Small intestine (tissue), 7 donors: ENCODE results near the gene CXCL10. TPM values are rescaled to one million over a fixed set of nuclear protein-coding genes. Genes with fewer than 3 reads are reported as not detected.
A peak's percentile ranks its signal among the peaks of the same experiment; 100 is the strongest.

ENCODE experiments used
- DNase-seq, 2 donors: peaks; one replicate each; pipeline versions ENCODE4 v3.0.0 to v3.0.0-alpha.2; 2013
- FAIRE-seq: peaks from 2 replicates; lab custom pipeline; 2012; peaks lifted over from hg19 to GRCh38; lab: Jason Lieb, UNC
- H3K27ac ChIP-seq, 3 donors: one replicate each; pipeline ENCODE4 v1.5.1; 2013; ENCODE audit warnings: low read length in 2 of 3, mild to moderate bottlenecking in 2 of 3, control low read depth in 1 of 3, inconsistent platforms in 1 of 3, low read depth in 1 of 3, moderate library complexity in 1 of 3
- H3K27me3 ChIP-seq, 3 donors: one replicate each; pipeline ENCODE4 v1.6.1; 2013; ENCODE audit warnings: low read length in 3 of 3, inconsistent platforms in 1 of 3; ENCODE audit not compliant: control insufficient read depth in 3 of 3, insufficient read depth in 3 of 3
- H3K36me3 ChIP-seq, 3 donors: one replicate each; pipeline ENCODE4 v1.6.1; 2013; ENCODE audit warnings: low read length in 3 of 3, inconsistent platforms in 1 of 3, low read depth in 1 of 3, mild to moderate bottlenecking in 1 of 3, moderate library complexity in 1 of 3; ENCODE audit not compliant: control insufficient read depth in 3 of 3, insufficient read depth in 2 of 3
- H3K4me1 ChIP-seq, 3 donors: one replicate each; pipeline ENCODE4 v1.6.1; 2013; ENCODE audit warnings: low read length in 2 of 3, inconsistent platforms in 1 of 3, low read depth in 1 of 3, mild to moderate bottlenecking in 1 of 3, moderate library complexity in 1 of 3; ENCODE audit not compliant: control insufficient read depth in 3 of 3, insufficient read depth in 2 of 3
- H3K4me3 ChIP-seq, 3 donors: one replicate each; pipeline ENCODE4 v1.5.1; 2013; ENCODE audit warnings: low read length in 3 of 3, control low read depth in 1 of 3, inconsistent platforms in 1 of 3, low read depth in 1 of 3, mild to moderate bottlenecking in 1 of 3, moderate library complexity in 1 of 3
- H3K9me3 ChIP-seq, 2 donors: one replicate each; pipeline ENCODE4 v1.6.1; 2013; ENCODE audit warnings: low read depth in 1 of 2, low read length in 1 of 2; ENCODE audit not compliant: control insufficient read depth in 2 of 2, insufficient read depth in 1 of 2
- WGBS, 3 donors: extraction: QIAGEN DNeasy Blood & Tissue Kit; methylation state at CpG; one replicate each; pipeline ENCODE4 v1.1.7; 2013; 5-methylcytosine and 5-hydroxymethylcytosine counted together
- polyA plus RNA-seq, 4 donors: library from polyadenylated mRNA; stranded (reverse) in 3 of 4; unstranded in 1 of 4; fragments of 200-250 nt in 3 of 4; fragments of 120-200 nt in 1 of 4; gene quantifications; one replicate each; pipeline versions ENCODE4 v1.2.1 to v1.2.3, GENCODE V29; 2013
- donor health status: healthy with polysubstance abuse.
- donor health status: control.
- donor health status: control.
- donor health status: Bipolar disorder and iron deficiency.
- donor health status: healthy.

Gene CXCL10
- polyA plus RNA-seq, 4 donors, result 2.4 to 8.1 (median 4.2) TPM; not detected in 1

DNA sequence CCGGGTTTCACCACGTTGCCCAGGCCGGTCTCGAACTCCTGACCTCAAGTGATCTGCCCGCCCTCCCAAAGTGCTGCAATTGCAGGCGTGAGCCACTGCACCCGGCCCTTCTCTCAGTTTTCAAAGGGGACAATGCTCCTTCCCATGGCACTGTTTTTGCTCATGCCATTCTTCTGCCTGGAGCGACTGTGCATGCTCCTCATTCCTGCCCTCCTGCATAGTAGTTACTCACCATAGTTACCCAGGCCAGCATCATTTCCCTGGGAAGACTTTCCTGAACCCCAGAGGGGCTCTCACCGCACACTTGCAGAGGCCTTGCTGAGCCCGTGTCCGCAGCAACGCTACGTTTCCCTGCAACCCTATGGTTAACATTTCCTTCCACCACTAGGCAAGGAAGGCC is 12.7 kb downstream of the CXCL10 start:
- H3K4me3 ChIP-seq, result no peak overlapping the region
- no peak for DNase-seq
- no peaks in the 10 kb centered on the region for H3K27me3 ChIP-seq
- no peaks in the 10 kb centered on the region for H3K36me3 ChIP-seq
- H3K27ac ChIP-seq, result no peak overlapping the region
- no peaks in the 10 kb centered on the region for H3K9me3 ChIP-seq
- FAIRE-seq, result no peak
- 94 to 96% (median 96%) methylated on average over 13 of the region's 13 CpGs for WGBS, 3 donors
- peaks cover 0 to 18% (median 4%) of the 10 kb centered on the region in 3 donors for H3K4me1 ChIP-seq

DNA sequence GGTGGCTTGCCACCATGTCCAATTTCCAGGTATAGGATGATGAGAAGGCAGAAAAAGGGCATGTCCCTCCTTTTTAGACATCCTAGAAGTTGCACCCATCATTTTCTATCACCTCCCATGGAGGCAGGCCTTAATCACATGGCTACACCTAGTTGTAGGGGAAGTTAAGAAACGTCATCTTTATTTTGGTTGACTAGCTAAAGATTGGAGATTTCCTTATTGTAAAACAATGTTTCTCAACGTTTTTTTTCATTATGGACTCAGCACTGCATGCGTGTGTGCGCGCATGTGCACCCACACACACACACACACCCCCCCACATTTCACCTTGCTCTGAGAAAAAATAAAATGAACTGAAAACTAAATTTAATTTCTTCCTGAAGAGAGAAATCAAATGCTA is 14.0 kb downstream of the CXCL10 start:
- Histone ChIP-seq H3K9me3 (no peaks in the 10 kb centered on the region), H3K27ac (no peak overlapping the region), H3K36me3 (no peaks in the 10 kb centered on the region), H3K4me1 (peaks cover 0 to 15% (median 4%) of the 10 kb centered on the region in 3 donors), H3K27me3 (no peaks in the 10 kb centered on the region), H3K4me3 (no peak overlapping the region)
- no peak for FAIRE-seq
- DNase-seq, result no peak
- 81 to 86% (median 86%) methylated on average over 5 of the region's 5 CpGs for WGBS, 3 donors

DNA sequence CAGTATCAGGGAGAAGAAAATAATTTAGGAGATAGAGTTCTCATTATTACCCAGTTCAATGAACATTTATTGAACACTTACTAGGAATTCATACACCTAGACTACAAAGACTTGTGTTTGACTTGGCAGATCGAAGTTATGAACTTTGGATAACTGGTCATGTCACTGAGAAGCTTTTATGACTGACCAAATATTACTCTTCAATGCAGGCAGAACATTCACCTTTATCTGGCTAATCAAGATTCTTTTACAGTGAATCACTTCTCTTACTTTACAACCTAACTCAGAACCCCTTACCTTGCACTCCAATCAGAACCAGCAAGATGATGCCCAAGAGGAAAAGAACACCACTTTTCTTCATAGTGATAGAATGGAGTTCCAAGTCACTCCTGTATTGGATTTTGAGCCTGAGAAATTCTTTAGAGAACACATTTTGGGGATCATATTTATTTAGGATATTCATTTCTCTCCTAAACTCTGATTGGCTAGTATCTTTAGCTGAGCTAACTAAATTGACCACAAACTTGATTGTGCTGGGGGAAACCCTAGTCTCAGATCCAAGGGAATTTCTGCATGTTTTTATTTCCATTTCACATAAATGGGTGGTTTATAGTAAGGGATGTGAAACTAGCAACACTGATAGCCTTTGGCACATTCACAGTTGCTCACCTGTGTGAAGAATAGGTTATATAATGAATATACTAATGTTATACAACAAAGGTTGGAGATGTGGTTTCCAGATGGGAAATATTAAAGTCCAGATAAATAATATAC is 16.0 kb downstream of the CXCL10 start, which contains the start of gene CXCL9:
TSS of gene CXCL9 (minus strand) at position 421 of the 774 bp plus-strand sequence. CDS start at position 361, 60 bp downstream.
- 9 to 46% (median 29%) methylated on average over 1 of the region's 1 CpG for WGBS, 3 donors
- H3K4me1 ChIP-seq, result peaks cover 0 to 10% (median 0%) of the 10 kb centered on the region in 3 donors
- FAIRE-seq, result no peak
- peak; percentile 53 to 90 for DNase-seq
- no peak within 1 kb of the TSS for H3K4me3 ChIP-seq
- H3K27me3 ChIP-seq, result no peaks in the 10 kb centered on the region
- no peaks in the 10 kb centered on the region for H3K36me3 ChIP-seq
- H3K9me3 ChIP-seq, result no peaks in the 10 kb centered on the region
- H3K27ac ChIP-seq, result no peak within 1 kb of the TSS

DNA sequence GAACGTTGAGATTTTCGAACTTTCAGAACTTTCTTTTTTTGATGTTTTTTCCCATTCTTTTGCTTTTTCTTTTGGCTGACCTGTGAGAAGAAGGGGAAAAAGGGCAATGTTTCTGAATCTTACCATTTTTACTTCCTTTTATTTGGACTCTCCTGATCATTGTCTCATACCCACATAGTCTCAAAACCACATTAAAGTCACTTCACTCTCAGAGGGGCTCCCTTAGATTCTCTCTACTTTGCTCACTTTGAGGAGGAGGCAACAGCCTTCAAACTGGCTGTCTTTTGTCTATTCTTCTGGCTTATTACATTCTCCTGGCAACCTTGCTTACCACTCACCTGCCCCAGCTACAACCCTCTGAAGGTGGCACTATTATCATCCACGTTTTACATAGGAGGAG is 19.7 kb downstream of the CXCL10 start:
- H3K27me3 ChIP-seq, result no peaks in the 10 kb centered on the region
- H3K27ac ChIP-seq, result no peak overlapping the region
- DNase-seq (no peak), FAIRE-seq (no peak)
- 79 to 85% (median 83%) methylated on average over 3 of the region's 3 CpGs for WGBS, 3 donors
- no peaks in the 10 kb centered on the region for H3K36me3 ChIP-seq
- no peak overlapping the region for H3K4me3 ChIP-seq
- peaks cover 0 to 35% (median 0%) of the 10 kb centered on the region in 3 donors for H3K4me1 ChIP-seq
- peaks cover 0 to 4% of the 10 kb centered on the region in 2 donors for H3K9me3 ChIP-seq

DNA sequence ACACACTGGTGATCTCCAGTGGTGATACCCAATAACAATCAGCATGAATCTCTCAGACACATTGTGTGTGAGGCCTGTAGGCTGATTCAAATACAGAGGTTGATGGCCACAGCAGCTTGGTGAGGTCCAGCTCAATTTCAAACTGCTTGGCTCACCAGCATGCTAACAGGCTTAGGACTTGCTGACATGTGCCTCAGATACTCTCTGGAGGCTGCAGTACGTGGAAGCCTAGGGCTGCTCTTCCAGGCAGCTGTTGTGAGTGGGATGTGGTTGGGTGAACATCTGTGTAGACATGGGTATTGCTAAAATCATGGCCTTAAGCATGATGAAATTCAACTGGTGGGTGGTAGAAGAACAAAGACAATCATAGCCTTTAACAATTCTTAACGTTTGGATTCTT is 20.3 kb downstream of the CXCL10 start:
- Histone ChIP-seq H3K9me3 (peaks cover 0 to 4% of the 10 kb centered on the region in 2 donors), H3K36me3 (no peaks in the 10 kb centered on the region), H3K27ac (no peak overlapping the region), H3K27me3 (no peaks in the 10 kb centered on the region), H3K4me1 (peaks cover 0 to 38% (median 0%) of the 10 kb centered on the region in 3 donors), H3K4me3 (no peak overlapping the region)
- FAIRE-seq (no peak), DNase-seq (no peak)
- 77 to 87% (median 84%) methylated on average over 2 of the region's 2 CpGs for WGBS, 3 donors

DNA sequence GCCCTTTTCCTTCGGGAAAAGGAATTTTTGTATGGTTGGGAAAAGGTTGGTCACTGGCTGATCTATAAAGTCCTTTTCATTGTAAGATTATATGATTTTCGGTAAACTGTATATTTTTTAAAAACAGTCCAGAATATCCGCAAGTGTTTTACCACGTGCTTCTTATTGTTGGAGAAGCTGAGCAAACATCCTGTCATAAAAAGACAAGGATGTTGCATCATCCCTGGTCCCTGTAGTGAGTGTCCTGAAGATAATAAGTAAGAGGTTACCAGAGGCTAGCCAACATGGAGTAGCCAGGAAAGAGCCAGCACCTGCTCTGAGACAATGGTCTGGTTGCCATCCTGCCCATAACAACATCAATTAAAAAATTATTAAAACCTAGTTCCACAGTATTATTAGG is 21.1 kb downstream of the CXCL10 start:
- DNase-seq (peak in 1 of 2 donors; percentile 69), FAIRE-seq (no peak)
- no peaks in the 10 kb centered on the region for H3K27me3 ChIP-seq
- no peaks in the 10 kb centered on the region for H3K36me3 ChIP-seq
- peaks cover 0 to 42% (median 0%) of the 10 kb centered on the region in 3 donors for H3K4me1 ChIP-seq
- no peak overlapping the region for H3K4me3 ChIP-seq
- H3K27ac ChIP-seq, result no peak overlapping the region
- WGBS, 3 donors, result 69 to 79% (median 77%) methylated on average over 4 of the region's 4 CpGs
- peaks cover 0 to 4% of the 10 kb centered on the region in 2 donors for H3K9me3 ChIP-seq

DNA sequence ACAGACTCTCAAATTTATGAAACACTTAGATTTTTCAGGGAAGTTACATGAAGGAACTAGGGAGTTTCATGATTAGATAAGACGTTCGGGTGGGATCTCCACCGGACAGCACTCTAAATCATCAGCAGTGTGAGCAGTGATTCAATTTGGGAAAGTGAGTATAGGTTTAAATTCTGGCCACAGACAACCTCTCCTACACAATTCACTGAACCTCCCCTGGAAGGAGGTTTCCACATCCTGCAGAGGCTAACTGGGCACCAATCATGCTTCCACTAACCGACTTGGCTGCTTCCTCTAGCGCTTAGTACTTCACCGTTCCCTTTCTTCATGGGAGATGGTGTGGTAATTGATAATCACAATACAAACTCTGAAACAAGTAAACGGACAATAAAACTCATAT is 21.6 kb downstream of the CXCL10 start:
- WGBS, 3 donors, result 83 to 88% (median 85%) methylated on average over 7 of the region's 7 CpGs
- Histone ChIP-seq H3K9me3 (peaks cover 0 to 4% of the 10 kb centered on the region in 2 donors), H3K4me1 (peaks cover 0 to 42% (median 0%) of the 10 kb centered on the region in 3 donors), H3K4me3 (no peak overlapping the region), H3K27ac (no peak overlapping the region), H3K36me3 (no peaks in the 10 kb centered on the region), H3K27me3 (no peaks in the 10 kb centered on the region)
- no peak for FAIRE-seq
- DNase-seq, result no peak

DNA sequence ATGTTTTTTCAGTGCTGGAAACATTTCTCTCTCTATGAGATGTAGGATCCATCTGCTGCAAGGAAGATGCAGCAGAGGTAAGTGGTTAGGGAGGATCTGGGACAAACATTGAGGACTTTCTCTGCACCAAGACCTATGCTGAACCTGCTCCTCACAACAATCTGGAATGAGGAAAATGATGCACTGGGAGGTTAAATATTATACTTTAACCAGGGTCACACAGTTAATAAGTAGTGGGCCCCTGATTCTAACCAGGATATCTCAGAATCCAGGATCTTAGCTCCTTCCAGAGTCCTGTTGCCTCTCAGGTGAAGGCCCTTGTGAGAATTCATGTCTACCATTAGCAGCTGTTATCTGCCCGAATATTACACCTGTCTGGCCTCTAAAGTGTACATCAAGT is 23.0 kb downstream of the CXCL10 start:
- no peaks in the 10 kb centered on the region for H3K36me3 ChIP-seq
- DNase-seq (peak in 1 of 2 donors; percentile 32), FAIRE-seq (no peak)
- 65 to 92% (median 75%) methylated on average over 1 of the region's 1 CpG for WGBS, 3 donors
- H3K4me3 ChIP-seq, result no peak overlapping the region
- H3K27me3 ChIP-seq, result no peaks in the 10 kb centered on the region
- no peak overlapping the region for H3K27ac ChIP-seq
- H3K9me3 ChIP-seq, result peaks cover 0 to 4% of the 10 kb centered on the region in 2 donors
- H3K4me1 ChIP-seq, result peaks cover 0 to 40% (median 0%) of the 10 kb centered on the region in 3 donors
